Measurements from ENCODE around the gene USP21. TPM values are rescaled to one million over a fixed set of nuclear protein-coding genes. Genes with fewer than 3 reads are reported as not detected.
"Not testable (repeated sequence)": the region's sequence is repeated elsewhere in the genome, so short reads cannot be mapped to it uniquely, and the experiment has no call there.

The USP21 gene
- total and polyA plus RNA-seq, 2 of the 13 experiments (the other 11 are each of a cell fraction or from before 2014, with no cell fraction given), result 10.1 to 33.1 TPM

DNA sequence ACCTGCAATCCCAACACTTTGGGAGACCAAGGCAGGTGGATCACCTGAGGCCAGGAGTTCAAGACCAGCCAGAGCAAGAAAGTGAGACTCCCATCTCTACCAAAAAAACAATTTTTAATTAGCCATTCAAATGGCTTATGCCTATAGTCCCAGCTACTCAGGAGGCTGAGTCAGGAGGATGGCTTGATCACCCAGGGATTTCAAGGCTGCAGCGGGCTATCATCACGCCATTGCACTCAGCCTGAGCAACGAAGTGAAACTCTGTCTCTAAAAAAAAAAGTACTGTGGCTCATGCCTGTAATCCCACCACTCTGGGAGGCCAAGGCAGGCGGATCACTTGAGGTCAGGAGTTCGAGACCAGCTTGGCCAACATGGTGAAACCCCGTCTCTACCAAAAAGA lies 43.3 kb upstream of the USP21 start:
- BruUV-seq (replicated peaks); intact Hi-C loops (cut with micrococcal nuclease; ENCODE audit: unreplicated experiment); H2AFZ ChIP-seq (ENCODE audit: low read length); in situ Hi-C loops (cut with HindIII; ENCODE audit: extremely low pct_ligation_motif_present, low pct_unique_long_range_greater_than_20kb); FAIRE-seq; H3K9ac ChIP-seq (ENCODE audit: insufficient read depth, low read depth, low read length); H3K9me3 ChIP-seq (ENCODE audit: low read length); H3K27ac ChIP-seq (ENCODE audit: extremely low read length, insufficient read depth, low read length); H3K27me3 ChIP-seq (ENCODE audit: control insufficient read depth in 1 of 2, insufficient read depth in 2 of 2, low read length in 2 of 2); DNase-seq (ENCODE audit: low spot score); CTCF ChIA-PET (ENCODE audit: low intra/inter-chr PET ratio, low total read pairs); ATAC-seq: not testable (repeated sequence)
- peaks cover 2 to 17% of the 10 kb centered on the region in 2 experiments for H3K36me3 ChIP-seq (replicated peaks in 1 of 2; ENCODE audit: control insufficient read depth in 1 of 2, insufficient read depth in 2 of 2, low read length in 2 of 2)
- H4K20me1 ChIP-seq (ENCODE audit: insufficient read depth, low read length), result peaks cover 11% of the 10 kb centered on the region; the same call in 1 of the 2 replicates
- peaks cover 65% of the 10 kb centered on the region for H3K4me1 ChIP-seq (ENCODE audit: insufficient read depth, low read length)
- POLR2A ChIA-PET, result interaction anchor here (2.4 to 2.8 kb wide), 2 partner anchors 17 to 70 kb away, joined by 9 to 19 read pairs; partner anchors contain the start of genes KLHDC9 and USF1
- H3K4me3 ChIP-seq (replicated peaks in 1 of 3; ENCODE audit: insufficient read depth in 1 of 3, low read depth in 2 of 3, low read length in 3 of 3), result peak overlapping the region in 2 of 3 experiments; percentile 3 to 17; a peak in 1 of 6 replicates
- 100% methylated on average over 6 of the region's 6 CpGs for WGBS (ENCODE audit: low lambda C conversion rate)
- peaks cover 82% of the 10 kb centered on the region for H3K79me2 ChIP-seq (ENCODE audit: insufficient read depth, low read length)
- TF ChIP-seq, protein P1, sequence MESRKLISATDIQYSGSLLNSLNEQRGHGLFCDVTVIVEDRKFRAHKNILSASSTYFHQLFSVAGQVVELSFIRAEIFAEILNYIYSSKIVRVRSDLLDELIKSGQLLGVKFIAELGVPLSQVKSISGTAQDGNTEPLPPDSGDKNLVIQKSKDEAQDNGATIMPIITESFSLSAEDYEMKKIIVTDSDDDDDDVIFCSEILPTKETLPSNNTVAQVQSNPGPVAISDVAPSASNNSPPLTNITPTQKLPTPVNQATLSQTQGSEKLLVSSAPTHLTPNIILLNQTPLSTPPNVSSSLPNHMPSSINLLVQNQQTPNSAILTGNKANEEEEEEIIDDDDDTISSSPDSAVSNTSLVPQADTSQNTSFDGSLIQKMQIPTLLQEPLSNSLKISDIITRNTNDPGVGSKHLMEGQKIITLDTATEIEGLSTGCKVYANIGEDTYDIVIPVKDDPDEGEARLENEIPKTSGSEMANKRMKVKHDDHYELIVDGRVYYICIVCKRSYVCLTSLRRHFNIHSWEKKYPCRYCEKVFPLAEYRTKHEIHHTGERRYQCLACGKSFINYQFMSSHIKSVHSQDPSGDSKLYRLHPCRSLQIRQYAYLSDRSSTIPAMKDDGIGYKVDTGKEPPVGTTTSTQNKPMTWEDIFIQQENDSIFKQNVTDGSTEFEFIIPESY (CRISPR knock-in tag; IDR thresholded peaks at IDR 0.05), result 0 out of 2 replicates have a peak, but pooled peaks have one; percentile 10
- peak overlapping the region; percentile 98 for H3K4me2 ChIP-seq (ENCODE audit: low read depth, low read length)

DNA sequence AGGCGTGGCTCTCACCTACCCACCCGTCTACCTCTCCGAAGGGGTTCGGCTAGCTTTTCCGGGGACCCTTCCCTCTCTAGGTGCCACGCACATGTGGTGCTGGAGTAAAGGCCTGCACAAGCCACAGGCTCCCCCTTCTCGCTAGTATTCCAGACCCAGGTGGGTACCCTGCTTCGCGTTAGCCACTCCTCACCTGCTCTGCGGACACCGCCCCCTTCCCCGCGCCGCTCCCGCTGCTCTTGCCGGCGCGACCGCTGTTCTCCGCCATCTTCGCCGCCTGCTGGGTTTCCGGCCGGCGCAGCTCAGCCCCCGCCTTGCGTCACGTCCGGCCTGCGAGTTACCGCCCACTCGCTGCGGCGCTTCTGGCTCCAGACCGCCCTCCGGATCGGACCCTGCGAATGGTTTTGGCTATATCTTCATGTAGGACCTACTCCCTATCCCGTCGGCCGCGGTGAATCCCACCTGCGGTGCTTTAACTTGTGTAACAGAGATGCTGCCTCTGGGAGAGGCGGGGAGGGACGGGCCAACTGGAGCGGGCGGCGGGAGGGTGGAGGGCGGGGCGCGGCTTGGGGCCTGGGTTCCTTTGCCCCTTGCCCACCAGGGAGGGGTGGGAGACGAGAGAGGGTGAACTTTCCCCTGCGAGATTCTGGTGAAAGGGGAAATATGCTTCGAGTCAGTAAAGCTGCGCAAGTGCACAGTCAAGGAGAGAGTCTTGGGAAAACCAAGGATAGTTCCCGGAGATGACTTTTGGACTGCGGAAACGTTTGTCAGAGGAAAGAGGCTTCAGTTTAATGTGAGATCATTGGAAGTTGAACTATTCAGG lies 41.3 kb upstream of the USP21 start, which contains the start of the genes NIT1 and PFDN2:
TSS of gene NIT1 (plus strand) at position 347 of the 823 bp plus-strand sequence. CDS start at position 419, 72 bp downstream.
TSS of gene PFDN2 (minus strand) at position 279 of the 823 bp plus-strand sequence. CDS start at position 268, 11 bp downstream.
- peak within 1 kb of the TSS; percentile 96 for H3K9ac ChIP-seq (ENCODE audit: insufficient read depth, low read depth, low read length)
- WGBS (ENCODE audit: low lambda C conversion rate), result 2% methylated on average over 24 of the region's 58 CpGs
- ATAC-seq (peak; percentile 92), FAIRE-seq (peak; percentile 12), DNase-seq (ENCODE audit: low spot score) (peak; percentile 77)
- peaks cover 13 to 36% of the 10 kb centered on the region in 2 experiments for H3K36me3 ChIP-seq (replicated peaks in 1 of 2; ENCODE audit: control insufficient read depth in 1 of 2, insufficient read depth in 2 of 2, low read length in 2 of 2)
- H3K4me3 ChIP-seq (replicated peaks in 1 of 3; ENCODE audit: insufficient read depth in 1 of 3, low read depth in 2 of 3, low read length in 3 of 3), result peak within 1 kb of the TSS; percentile 95 to 99 (median 96)
- intact Hi-C loops (cut with micrococcal nuclease; ENCODE audit: unreplicated experiment) (no loop called here), in situ Hi-C loops (cut with HindIII; ENCODE audit: extremely low pct_ligation_motif_present, low pct_unique_long_range_greater_than_20kb) (no loop called here)
- peak within 1 kb of the TSS; percentile 98 for H3K4me2 ChIP-seq (ENCODE audit: low read depth, low read length)
- H4K20me1 ChIP-seq (ENCODE audit: insufficient read depth, low read length), result peaks cover 7% of the 10 kb centered on the region; the same call in 1 of the 2 replicates
- POLR2A ChIA-PET, result interaction anchor here (0.6 to 2.8 kb wide), 13 partner anchors 9 to 105 kb away, joined by 3 to 19 read pairs (median 4); partner anchors contain the start of genes B4GALT3, F11R, KLHDC9 and PPOX
- H3K79me2 ChIP-seq (ENCODE audit: insufficient read depth, low read length), result peaks cover 63% of the 10 kb centered on the region
- H3K4me1 ChIP-seq (ENCODE audit: insufficient read depth, low read length), result peaks cover 58% of the 10 kb centered on the region
- no peaks in the 10 kb centered on the region for H3K9me3 ChIP-seq (ENCODE audit: low read length)
- no peaks in the 10 kb centered on the region; a peak in 1 of 5 replicates for H3K27me3 ChIP-seq (ENCODE audit: control insufficient read depth in 1 of 2, insufficient read depth in 2 of 2, low read length in 2 of 2)
- CTCF ChIA-PET (ENCODE audit: low intra/inter-chr PET ratio, low total read pairs), result no interaction called here
- no TSS peak for BruUV-seq (replicated peaks)
- H3K27ac ChIP-seq (ENCODE audit: extremely low read length, insufficient read depth, low read length), result peak within 1 kb of the TSS; percentile 88
- peak within 1 kb of the TSS; percentile 45 for H2AFZ ChIP-seq (ENCODE audit: low read length)
- TF ChIP-seq ZNF772 (CRISPR knock-in tag; IDR thresholded peaks at IDR 0.05), result peak; percentile 75; the same call in 1 of the 2 replicates
- TF ChIP-seq TP53 (CRISPR knock-in tag; conservative IDR thresholded peaks at IDR 0.05), result peak; percentile 56; the same call in 1 of the 2 replicates
- TF ChIP-seq IRF2 (CRISPR knock-in tag; IDR thresholded peaks at IDR 0.05), result peak; percentile 62; the same call in 1 of the 2 replicates
- TF ChIP-seq TMF1 (CRISPR knock-in tag; IDR thresholded peaks at IDR 0.05; ENCODE audit: low read depth), result no peak
- TF ChIP-seq POLR2G (IDR thresholded peaks at IDR 0.05; ENCODE audit: low read depth, low read length), result peak; percentile 95
- TF ChIP-seq, protein P2, sequence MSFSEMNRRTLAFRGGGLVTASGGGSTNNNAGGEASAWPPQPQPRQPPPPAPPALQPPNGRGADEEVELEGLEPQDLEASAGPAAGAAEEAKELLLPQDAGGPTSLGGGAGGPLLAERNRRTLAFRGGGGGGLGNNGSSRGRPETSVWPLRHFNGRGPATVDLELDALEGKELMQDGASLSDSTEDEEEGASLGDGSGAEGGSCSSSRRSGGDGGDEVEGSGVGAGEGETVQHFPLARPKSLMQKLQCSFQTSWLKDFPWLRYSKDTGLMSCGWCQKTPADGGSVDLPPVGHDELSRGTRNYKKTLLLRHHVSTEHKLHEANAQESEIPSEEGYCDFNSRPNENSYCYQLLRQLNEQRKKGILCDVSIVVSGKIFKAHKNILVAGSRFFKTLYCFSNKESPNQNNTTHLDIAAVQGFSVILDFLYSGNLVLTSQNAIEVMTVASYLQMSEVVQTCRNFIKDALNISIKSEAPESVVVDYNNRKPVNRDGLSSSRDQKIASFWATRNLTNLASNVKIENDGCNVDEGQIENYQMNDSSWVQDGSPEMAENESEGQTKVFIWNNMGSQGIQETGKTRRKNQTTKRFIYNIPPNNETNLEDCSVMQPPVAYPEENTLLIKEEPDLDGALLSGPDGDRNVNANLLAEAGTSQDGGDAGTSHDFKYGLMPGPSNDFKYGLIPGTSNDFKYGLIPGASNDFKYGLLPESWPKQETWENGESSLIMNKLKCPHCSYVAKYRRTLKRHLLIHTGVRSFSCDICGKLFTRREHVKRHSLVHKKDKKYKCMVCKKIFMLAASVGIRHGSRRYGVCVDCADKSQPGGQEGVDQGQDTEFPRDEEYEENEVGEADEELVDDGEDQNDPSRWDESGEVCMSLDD (CRISPR knock-in tag; IDR thresholded peaks at IDR 0.05; ENCODE audit: borderline replicate concordance), result peak; percentile 56; the same call in 1 of the 2 replicates
- no peak for TF ChIP-seq SRF (IDR thresholded peaks at IDR 0.05; ENCODE audit: low read depth, low read length)
- TF ChIP-seq TBX2 (CRISPR knock-in tag; IDR thresholded peaks at IDR 0.05; ENCODE audit: borderline replicate concordance), result peak; percentile 66; the same call in 1 of the 2 replicates
- peak; percentile 37; the same call in 1 of the 2 replicates for TF ChIP-seq ZNF431 (CRISPR knock-in tag; IDR thresholded peaks at IDR 0.05; ENCODE audit: borderline replicate concordance, low read depth)
- peak; percentile 87 for TF ChIP-seq ATF1 (CRISPR knock-in tag; IDR thresholded peaks at IDR 0.05)
